DLD1 (cell line): ENCODE results near the gene C4B.
"Not testable (repeated sequence)": the region's sequence is repeated elsewhere in the genome, so short reads cannot be mapped to it uniquely, and the experiment has no call there.

Source experiments
- in situ Hi-C: cut with HindIII; loops from 2 replicates; pipeline ENCODE4 v1.10.0; 2017; ENCODE audit warnings: low sequenced_read_pairs

The C4B gene

GRCh38 chr6:31980998-31981397 lies 33.6 kb upstream of the C4B start:
- in situ Hi-C loops = not testable (repeated sequence)

GRCh38 chr6:31981744-31982143 lies 32.9 kb upstream of the C4B start, which contains the start of gene C4A:
Gene C4A (plus strand): TSS chr6:31982057. CDS start chr6:31982108, 51 bp downstream.
- in situ Hi-C loops = not testable (repeated sequence)

- in situ Hi-C loops = not testable (repeated sequence)
These were observed 25.2 kb upstream of the C4B start for GRCh38 chr6:31989363-31989762.

GRCh38 chr6:31994421-31994820 lies 20.2 kb upstream of the C4B start:
- in situ Hi-C loops = not testable (repeated sequence)

- in situ Hi-C loops = not testable (repeated sequence)
These were observed 18.2 kb upstream of the C4B start for GRCh38 chr6:31996385-31996784.

- in situ Hi-C loops = not testable (repeated sequence)
These were observed 11.9 kb upstream of the C4B start for GRCh38 chr6:32002546-32003268.

- in situ Hi-C loops = not testable (repeated sequence)
These were observed 11.3 kb upstream of the C4B start for GRCh38 chr6:32003301-32003700.

- in situ Hi-C loops = not testable (repeated sequence)
These were observed 10.2 kb upstream of the C4B start for GRCh38 chr6:32004393-32004792.

- in situ Hi-C loops = not testable (repeated sequence)
These were observed 9.6 kb upstream of the C4B start for GRCh38 chr6:32004864-32005537.

- in situ Hi-C loops = not testable (repeated sequence)
These were observed 9.1 kb upstream of the C4B start for GRCh38 chr6:32005538-32005880.

GRCh38 chr6:32005991-32006529 lies 8.5 kb upstream of the C4B start:
- in situ Hi-C loops = not testable (repeated sequence)

- in situ Hi-C loops = not testable (repeated sequence)
These were observed 7.5 kb upstream of the C4B start for GRCh38 chr6:32007086-32007485.

- in situ Hi-C loops = not testable (repeated sequence)
These were observed 6.6 kb upstream of the C4B start for GRCh38 chr6:32008037-32008436.

- in situ Hi-C loops = not testable (repeated sequence)
These were observed 6.0 kb upstream of the C4B start for GRCh38 chr6:32008616-32009015.

GRCh38 chr6:32009537-32009936 lies 5.1 kb upstream of the C4B start:
- in situ Hi-C loops = not testable (repeated sequence)

- in situ Hi-C loops = not testable (repeated sequence)
These were observed 3.6 kb upstream of the C4B start for GRCh38 chr6:32010856-32011530.

- in situ Hi-C loops = not testable (repeated sequence)
These were observed 1.5 kb upstream of the C4B start for GRCh38 chr6:32012941-32013617.

- in situ Hi-C loops = not testable (repeated sequence)
These were observed 857 bp upstream of the C4B start for GRCh38 chr6:32013738-32014137.

GRCh38 chr6:32022100-32022499 lies 7.5 kb downstream of the C4B start:
- in situ Hi-C loops = not testable (repeated sequence)

- in situ Hi-C loops = not testable (repeated sequence)
These were observed 14.0 kb downstream of the C4B start for GRCh38 chr6:32028631-32029030.

- in situ Hi-C loops = not testable (repeated sequence)
These were observed 15.0 kb downstream of the C4B start for GRCh38 chr6:32029553-32029952.
